Pulmonary artery endothelial cell (primary cell): ENCODE measurements around the gene RPL7A. TPM values are rescaled to one million over a fixed set of nuclear protein-coding genes. Genes with fewer than 3 reads are reported as not detected.
"Not testable (repeated sequence)": the region's sequence is repeated elsewhere in the genome, so short reads cannot be mapped to it uniquely, and the experiment has no call there.

ENCODE experiments used
- DNase-seq: peaks from one replicate; pipeline ENCODE4 v3.0.0-alpha.2; 2011; ENCODE audit warnings: low read depth, low spot score
- total RNA-seq: library from RNA; depleted of rRNA; stranded (reverse); fragments of >200 nt; gene quantifications from 2 replicates; pipeline ENCODE4 v1.2.3, GENCODE V29; 2014

The RPL7A gene
- total RNA-seq, 1 donor from 2014 or later: 2,883 TPM

DNA sequence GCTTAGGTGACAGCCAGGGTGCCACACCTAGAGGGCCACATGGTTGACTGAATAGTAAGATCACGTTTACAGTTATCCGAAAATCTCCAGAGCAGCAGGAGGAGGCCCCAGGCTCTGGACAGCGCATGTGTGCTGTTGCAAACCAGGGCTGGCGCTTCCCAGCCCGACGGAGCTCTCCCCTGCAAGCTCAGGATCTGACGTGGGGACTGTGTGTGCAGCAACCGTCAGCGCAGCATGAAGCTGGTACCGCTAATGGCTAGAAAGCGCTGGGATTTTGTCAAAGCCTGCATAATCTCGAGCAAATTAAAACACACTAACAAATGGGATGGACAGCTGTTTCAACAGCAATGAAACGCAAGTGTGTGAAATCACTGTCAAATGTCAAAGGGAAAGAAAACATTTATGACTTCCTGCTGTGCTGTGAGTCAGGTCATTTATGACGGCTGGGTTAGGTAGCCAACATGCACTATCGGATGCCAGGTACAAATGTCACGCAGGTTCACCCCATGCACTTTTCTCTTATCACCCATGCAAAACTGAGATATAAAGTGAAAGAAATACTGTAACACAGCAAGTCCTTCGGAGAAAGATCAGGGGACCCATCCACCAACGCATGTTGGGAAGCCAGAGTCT is 20.3 kb downstream of the RPL7A start:
- DNase-seq: no peak

DNA sequence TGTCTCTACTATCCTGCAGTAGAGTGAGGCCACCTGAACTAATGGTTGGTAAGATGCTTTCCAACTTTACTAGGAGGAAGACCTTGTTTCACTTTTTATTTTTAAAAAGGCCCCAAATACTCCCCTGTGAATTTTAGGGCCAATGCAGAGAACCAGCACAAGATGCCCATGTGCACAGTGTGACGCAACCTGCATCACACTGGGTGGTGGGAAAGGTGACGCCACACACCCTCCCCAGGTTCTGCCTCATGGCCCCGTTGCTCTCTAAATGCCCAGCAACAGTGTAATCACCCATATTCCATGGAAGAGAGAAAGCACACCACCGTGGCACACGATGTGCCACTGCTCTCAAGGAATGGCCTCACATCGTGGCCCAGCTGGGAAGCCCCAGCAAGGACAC is 21.4 kb downstream of the RPL7A start:
- DNase-seq: no peak

DNA sequence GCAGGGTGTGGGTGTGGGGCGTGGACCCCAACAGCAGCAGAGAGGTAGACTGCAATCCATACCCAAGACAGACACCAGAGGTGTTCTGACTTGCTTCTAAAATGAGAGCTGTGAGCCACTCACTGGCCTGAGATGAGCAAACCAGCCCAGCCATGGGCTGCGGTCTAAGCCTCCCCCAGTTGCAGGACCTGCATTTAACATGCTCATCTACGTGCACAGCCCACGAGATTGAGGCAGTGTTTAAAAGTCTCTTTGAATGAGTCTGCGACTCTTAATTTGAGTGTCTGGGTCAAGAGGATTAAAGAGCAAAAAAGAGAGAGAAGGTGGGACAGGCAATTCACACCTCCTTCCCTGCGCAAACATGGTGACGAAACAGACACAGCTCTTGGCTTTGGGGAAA is 21.9 kb downstream of the RPL7A start:
- DNase-seq: no peak

DNA sequence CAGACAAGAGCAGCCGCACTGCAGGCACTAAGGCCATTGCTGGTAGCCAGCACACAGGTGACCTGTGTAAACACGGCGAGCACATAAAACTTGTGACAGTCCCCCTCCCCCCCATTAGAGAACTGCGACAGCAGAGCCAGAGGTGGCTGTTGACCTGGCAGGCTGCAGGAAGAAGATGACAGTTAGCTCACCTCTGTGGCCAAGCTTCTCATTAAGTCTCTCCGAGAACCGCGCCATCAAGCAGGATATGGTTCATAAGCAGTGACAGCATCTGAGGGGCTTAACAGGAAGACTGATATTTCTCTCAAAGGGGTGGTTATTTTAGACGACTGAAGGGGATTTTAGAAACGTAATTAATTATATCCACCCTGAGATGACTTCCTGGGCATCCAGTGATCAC is 22.7 kb downstream of the RPL7A start:
- no peak for DNase-seq

DNA sequence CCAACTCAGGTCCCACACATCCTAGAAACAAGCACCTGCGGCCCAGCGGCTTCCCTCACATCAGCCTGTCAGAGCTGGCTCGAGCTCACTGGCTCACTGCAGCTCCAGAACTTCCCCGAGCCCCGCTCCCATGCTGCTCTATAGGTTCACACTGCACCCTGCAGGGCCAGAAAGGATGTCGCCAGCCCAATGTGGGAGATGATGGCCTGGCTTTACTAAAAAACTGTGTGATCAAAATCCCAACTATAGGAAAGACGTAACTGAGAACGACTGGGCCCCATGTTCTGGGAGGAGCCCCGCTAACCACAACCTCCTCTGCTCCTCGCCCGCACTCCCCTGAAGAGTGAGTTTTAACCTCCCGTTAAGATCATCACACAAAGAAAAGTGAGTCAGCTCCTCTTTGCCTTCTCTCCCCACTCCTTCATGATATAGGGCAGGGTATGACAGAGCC is 23.3 kb downstream of the RPL7A start:
- DNase-seq: no peak

DNA sequence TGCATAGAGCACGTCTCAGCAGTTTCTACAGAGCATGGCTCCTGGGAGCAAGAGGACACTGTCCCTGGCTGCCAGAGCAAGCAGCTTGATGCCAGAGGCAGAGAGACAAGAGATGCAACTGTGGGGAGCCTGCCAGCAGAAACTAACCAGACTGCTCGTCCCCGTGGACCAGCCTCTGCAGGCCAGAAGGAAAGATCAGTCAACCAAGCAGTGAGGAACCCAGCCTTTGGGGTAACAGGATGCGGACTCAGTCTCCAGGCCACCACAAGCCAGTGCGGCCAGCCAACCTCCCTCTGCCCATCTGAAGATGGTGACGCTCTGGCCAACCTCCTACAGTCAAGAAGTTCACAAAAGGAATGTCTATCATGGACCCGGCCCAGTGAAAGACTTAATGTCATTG is 24.1 kb downstream of the RPL7A start:
- no peak for DNase-seq

DNA sequence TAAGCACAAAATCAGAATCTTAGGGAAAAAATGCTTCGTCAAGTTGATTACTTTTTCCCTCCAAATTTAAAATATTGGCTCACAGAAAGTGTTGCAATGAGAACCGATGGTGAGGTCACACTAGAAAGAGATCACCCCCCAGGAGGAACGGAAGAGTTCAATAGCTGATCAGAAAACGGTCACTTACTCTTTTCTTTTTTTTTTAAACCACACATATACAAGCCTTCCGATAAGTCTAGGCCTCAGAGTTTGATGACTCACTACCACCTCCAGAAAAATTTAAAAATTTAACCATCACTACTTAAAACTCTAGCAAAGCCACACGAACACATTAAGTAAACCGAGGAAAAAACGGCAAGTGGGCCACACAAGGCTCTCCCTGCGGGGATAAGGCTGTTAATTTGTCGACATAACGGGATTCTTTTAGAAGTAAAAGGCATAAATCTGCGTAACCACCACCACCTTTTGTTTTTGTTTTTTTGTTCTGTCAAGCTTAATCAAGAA is 26.6 kb downstream of the RPL7A start:
- no peak for DNase-seq

DNA sequence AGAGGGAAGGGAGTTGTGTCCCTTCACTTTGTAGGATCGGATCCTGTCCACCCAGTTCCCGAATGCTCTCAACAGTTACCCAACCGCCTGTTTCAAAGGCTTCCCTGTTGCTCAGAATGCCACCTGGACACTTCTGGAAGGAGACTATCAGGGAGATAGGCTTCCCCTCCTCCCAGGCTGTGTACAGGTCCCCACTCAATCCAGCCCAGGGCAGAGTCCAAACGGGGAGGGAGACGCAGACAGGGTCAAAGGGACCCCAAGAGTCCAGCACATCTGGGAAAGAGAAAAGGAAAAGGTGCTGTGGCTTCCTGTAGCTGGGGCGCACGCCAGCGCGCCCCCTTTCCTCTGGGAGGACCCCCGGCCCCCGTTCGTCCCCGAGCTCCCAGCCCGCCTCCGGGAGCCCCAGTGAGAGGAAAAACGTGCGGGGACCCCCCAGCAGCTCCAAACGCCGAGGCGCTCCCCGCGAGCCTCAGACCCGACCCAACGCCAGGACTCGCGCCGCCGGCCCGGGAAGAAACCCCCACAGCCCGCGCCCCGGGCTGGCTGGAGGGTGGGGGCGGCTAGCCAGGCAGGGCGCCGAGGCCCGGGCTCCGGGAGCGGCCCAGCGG is 27.2 kb downstream of the RPL7A start:
- DNase-seq: no peak

DNA sequence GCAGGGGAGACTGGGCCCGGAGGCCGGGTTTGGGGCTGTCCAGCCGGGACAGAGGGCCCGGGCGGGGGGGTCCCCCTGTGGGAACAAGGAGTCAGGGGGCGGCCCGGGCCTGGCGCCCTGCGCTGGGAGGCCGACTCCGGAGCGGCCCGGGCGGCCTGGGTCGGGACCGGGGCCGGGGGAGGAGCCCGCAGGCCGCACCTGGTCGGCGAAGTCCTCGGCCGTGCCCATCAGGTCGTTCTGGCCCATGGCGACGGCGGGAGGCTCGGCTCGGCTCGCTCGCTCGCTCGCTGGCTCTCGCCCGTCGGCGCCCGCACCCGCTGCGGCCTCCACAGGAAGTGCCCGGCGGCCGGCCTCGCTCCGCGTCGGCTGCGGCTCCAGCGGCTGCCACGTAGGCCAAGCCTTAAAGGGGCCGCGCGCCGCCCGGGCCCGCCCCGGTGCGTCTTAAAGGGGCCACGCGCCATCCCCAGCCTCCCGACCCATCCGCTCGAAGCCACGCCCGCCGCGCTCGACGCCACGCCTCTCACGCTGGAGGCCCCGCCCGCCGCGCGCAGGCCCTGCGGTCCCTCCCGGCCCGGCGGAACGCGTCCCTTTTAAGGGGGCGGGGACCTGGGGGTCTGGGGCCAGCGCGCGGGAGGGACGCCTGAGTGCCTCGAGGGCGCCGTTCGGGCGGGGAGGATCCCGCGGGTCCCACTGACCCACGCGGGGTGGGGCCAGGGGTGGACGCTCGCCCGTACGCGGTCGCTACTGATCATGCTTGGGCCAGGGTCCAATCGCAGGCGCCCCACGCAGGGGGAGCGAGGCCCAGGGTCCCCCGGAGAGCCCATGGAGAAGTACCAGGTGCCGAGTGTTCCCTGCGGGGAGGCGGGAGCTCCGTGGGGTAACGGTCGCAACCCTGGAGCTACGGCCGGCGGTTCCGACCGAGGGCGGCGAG is 28.0 kb downstream of the RPL7A start, which contains the start of the genes STKLD1 and SURF4:
Gene STKLD1 (plus strand): TSS at position 643 of the 931 bp plus-strand sequence. CDS start 108 bp downstream, at position 751.
Gene SURF4 (minus strand): TSS at position 337 of the 931 bp plus-strand sequence. CDS start 91 bp downstream, at position 246.
- peak; percentile 90 for DNase-seq

DNA sequence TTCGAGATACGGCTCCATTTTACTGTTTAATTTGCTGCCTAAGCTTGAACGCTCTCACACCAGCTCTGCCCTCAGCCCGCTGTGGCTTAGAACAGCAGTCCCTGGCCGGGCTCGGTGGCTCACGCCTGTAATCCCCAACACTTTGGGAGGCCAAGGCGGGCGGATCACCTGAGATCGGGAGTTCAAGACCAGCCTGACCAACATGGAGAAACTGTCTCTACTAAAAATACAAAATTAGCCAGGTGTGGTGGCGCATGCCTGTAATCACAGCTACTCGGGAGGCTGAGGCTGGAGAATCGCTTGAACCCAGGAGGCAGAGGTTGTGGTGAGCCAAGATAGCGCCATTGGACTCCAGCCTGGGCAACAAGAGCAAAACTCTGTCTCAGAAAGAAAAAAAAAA is 29.3 kb downstream of the RPL7A start:
- not testable (repeated sequence) for DNase-seq

DNA sequence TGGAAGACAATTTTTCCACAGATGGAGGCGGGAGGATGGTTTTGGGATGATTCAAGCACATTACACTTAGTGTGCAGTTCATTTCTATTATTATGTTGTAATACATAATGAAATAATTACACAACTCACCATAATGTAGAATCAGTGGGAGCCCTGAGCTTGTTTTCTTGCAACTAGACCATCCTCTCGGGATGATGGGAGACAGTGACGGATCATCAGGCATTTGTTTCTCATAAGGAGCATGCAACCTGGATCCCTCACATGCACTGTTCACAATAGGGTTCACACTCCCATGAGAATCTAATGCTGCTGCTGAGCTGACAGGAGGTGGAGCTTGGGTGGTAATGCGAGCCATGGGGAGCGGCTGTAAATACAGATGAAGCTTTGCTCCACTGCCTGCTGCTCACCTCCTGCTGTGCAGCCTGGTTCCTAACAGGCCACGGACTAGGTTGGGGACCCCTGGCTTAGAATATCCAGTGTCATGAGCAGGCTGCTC is 29.8 kb downstream of the RPL7A start:
- DNase-seq: no peak

DNA sequence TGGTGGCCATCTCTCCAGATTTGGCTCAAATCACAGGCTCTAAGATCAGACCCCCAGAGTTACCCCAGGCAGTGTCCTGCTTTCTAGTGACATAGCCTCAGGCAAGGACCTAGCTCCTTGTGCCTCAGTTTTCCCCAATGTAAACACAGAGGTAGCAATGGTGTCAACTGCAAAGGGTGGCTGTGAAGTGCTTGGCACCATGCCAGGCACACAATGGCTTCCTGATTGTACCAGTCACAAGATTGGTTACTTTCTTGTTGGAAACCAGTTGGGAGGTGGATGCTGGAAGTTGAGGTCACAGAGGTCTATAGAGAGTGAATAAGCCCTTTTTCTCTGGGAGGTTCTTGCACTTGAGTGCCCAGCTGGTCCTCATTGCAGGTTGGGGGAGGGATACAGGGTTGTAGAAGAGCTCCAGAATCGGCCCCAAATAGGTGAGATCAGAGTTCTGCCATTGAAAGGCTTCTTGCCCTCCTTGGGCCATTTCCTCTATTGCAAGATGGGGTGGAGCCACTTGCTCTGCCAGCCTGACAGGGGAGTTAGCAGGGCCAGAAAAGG is 30.5 kb downstream of the RPL7A start:
- DNase-seq: no peak

DNA sequence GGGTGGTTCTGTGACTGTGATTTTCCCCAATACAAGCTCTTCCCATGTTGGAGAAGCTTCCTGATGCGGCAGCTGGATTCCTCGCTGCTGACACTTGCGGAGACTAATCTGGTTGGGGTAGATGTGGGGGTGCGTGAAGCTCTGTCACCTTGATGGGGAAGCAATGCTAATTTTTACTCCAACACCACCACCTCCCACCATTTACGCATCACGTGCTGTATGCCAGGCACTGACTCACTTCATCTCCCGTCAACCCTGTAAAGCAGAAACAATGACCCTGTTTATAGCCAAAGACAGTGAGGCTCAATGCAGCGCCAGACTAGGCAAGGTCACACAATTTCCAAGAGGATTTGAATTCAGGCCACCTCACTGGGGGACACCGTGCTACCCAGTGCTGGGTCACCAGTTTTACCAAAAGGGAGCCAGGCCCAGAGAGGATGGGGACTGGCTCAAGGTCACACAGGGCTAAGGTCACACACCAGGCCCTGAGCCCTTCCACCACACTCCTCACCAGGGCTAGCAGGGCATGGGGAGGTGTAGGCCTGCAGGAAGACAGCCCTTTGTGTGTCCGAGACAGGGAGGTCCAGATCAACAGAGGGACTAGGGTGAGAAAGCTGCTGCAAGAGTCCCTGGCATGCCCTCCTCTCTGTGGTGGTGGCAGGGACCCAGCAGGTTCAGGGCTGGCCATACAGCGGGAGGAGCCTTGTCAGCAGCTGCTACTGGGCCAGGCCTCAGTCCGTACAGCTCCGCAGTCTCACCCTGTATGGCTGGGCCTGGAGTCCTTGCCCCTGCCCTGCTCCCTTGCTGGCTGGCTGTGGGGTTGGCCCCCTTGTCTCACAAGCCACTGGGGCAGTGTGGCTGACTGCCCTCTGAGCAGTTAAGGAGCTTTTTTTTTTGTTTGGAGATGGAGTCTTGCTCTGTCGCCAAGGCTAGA is 31.4 kb downstream of the RPL7A start:
- no peak for DNase-seq

DNA sequence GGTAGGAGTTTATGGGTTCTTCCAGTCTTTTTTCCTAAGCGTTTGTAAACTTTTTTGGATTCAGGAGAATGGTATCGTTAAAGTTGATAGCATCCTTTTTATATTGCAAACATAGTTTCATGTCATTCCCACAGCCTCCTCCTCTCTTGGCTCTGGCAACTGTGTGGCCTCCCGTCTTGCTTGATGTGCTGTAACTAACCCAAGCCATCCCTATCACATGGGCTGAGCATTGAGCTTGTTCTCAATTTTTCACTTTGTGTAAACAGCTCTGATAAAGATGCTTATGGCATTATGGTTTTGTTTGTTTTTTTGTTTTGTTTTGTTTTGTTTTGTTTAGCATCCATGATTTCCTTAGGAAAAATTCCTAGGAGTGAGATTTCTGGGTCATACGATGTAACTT is 32.7 kb downstream of the RPL7A start:
- no peak for DNase-seq

DNA sequence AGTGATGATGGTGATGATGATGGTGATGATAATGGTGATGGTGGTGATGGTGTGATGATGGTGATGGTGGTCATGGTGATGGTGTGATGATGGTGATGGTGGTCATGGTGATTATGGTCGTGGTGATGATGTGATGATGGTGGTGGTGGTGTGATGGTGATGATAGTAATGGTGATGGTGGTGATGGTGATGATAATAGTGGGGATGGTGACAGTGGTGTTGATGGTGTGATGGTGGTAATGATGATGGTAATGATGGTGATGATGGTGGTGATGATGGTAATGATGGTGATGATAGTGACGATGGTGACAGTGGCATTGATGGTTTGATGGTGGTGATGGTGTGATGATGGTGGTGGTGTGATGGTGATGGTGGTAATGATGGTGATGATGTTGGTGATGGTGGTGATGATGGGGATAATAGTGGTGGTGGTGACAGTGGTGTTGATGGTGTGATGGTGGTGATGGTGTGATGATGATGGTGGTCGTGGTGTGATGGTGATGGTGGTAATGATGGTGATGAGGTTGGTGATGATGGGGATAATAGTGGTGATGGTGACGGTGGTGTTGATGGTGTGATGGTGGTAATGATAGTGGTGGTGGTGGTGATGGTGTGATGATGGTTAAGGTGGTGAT is 34.6 kb downstream of the RPL7A start:
- no peak for DNase-seq

DNA sequence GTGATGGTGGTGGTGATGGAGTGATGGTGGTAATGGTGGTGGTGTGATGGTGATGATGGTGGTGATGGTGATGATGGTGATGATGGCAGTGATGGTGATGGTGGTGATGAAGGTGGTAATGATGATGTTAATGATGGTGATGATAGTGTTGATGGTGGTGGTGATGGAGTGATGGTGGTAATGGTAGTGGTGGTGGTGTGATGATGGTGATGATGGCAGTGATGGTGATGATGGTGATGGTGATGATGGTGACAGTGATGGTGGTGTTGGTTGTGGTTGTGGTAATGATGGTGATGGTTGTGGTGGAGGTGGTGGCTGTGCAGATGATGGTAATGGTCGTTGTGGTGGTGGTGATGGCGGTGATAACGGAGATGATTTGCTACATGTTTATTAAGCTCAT is 35.4 kb downstream of the RPL7A start:
- DNase-seq: no peak

DNA sequence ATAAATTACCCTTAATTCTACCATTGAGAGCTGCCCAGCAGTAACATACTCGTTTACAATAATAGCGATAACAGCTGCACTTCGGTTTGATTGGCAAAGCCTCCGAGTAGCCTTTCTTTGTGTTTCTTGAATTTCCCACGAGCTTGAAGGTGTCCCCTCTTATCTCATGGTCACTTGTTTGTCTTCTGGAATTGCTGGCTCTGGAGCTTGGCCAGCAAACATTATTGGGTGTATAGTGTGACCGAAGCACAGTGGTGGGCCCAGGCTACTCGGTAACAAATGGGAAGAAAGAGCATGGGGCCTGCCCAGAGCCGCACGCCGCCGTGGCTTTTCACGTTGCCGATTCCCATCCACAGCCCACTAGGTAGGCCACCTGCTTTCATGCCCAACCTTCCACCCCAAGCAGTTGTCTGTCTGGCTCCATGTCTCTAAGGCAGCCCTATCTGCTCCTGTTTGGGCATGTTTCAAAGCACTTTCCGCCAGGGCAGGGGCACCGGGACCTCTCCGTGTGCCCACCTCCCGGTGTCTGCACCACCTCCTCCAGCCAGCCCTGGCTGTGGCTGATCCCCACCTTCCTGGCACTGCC is 36.8 kb downstream of the RPL7A start:
- no peak for DNase-seq

DNA sequence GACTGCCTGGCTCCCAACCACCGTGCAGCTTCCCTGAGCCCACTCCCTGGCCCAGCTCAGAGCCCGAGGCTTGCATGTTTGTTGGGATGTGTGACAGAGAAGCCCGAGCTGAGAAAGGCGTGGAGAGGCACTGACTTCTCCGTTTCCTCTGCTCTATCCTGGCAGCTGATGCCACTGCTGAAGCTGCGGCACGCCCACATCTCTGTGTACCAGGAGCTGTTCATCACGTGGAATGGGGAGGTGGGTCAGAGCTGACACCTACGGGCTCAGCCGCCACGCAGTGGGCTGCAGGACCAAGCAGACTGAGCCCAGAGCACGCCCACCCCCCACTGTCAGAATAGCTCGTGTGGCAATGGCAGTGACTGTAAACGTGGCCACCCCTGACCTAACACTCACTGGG is 37.4 kb downstream of the RPL7A start:
- DNase-seq: no peak

DNA sequence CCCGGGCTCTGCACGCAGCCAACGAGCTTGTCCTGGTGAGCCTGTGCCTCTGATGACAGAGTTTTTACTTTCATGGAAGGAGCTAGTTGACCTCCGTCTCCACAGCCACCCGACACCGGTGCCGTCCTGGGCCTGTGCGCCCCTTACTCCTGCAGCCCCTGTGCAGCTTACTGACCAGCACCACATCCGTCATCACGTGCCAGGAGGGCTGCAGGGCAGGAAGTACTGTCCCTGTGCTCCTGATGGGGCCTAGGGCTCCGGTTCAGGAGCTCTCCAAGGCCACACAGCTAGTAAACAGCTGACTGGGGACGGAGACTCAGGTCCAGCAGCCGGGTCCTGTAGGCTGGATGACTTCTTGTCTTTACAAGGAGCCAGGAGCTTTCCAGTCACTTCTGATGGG is 38.3 kb downstream of the RPL7A start:
- no peak for DNase-seq
